H9 (cell line): ENCODE results near the gene NARS2. TPM values are rescaled to one million over a fixed set of nuclear protein-coding genes. Genes with fewer than 3 reads are reported as not detected.

ENCODE experiments used
- DNase-seq: peaks from one replicate; pipeline ENCODE4 v3.0.0-alpha.2; 2017
- H2AFZ ChIP-seq: one replicate; pipeline ENCODE4 v1.6.1; 2013; ENCODE audit warnings: mild to moderate bottlenecking, low read length, control low read depth, moderate library complexity
- H2AK5ac ChIP-seq: 2 replicates; pipeline ENCODE4 v1.6.1; 2013; ENCODE audit warnings: low read length, control low read depth, mixed read lengths; ENCODE audit not compliant: insufficient read length
- H2BK120ac ChIP-seq: one replicate; pipeline ENCODE4 v1.6.1; 2013; ENCODE audit warnings: low read depth, mild to moderate bottlenecking, low read length, control low read depth, inconsistent platforms; ENCODE audit not compliant: poor library complexity, severe bottlenecking
- H2BK12ac ChIP-seq: 2 replicates; pipeline ENCODE4 v1.6.1; 2013; ENCODE audit warnings: low read length, control low read depth, mixed read lengths, low read depth; ENCODE audit not compliant: insufficient read length
- H2BK15ac ChIP-seq: 2 replicates; pipeline ENCODE4 v1.6.1; 2013; ENCODE audit warnings: low read depth, low read length, control low read depth
- H2BK20ac ChIP-seq: one replicate; pipeline ENCODE4 v1.6.1; 2013; ENCODE audit warnings: low read depth, mild to moderate bottlenecking, low read length, control low read depth, inconsistent platforms; ENCODE audit not compliant: poor library complexity, severe bottlenecking
- H2BK5ac ChIP-seq: 2 replicates; pipeline ENCODE4 v1.6.1; 2013; ENCODE audit warnings: low read length, control low read depth, mixed read lengths; ENCODE audit not compliant: insufficient read length
- H3K14ac ChIP-seq: 2 replicates; pipeline ENCODE4 v1.6.1; 2013; ENCODE audit warnings: low read length, control low read depth; ENCODE audit not compliant: insufficient read depth
- H3K18ac ChIP-seq: 2 replicates; pipeline ENCODE4 v1.6.1; 2013; ENCODE audit warnings: low read depth, mild to moderate bottlenecking, mixed read lengths, low read length, control low read depth; ENCODE audit not compliant: insufficient read length
- H3K23ac ChIP-seq: 2 replicates; pipeline ENCODE4 v1.6.1; 2013; ENCODE audit warnings: low read length, control low read depth, mixed read lengths, low read depth; ENCODE audit not compliant: insufficient read length
- H3K23me2 ChIP-seq: 2 replicates; pipeline ENCODE4 v1.6.1; 2013; ENCODE audit warnings: low read depth, mild to moderate bottlenecking, mixed read lengths, low read length, control low read depth; ENCODE audit not compliant: insufficient read length, poor library complexity, severe bottlenecking
- H3K27ac ChIP-seq: 2 replicates; pipeline ENCODE4 v1.5.1; 2013; ENCODE audit warnings: low read length, control low read depth, mixed read lengths, low read depth; ENCODE audit not compliant: insufficient read length
- H3K27me3 ChIP-seq: 2 replicates; pipeline ENCODE4 v1.6.1; 2013; ENCODE audit warnings: low read length, control low read depth, inconsistent platforms; ENCODE audit not compliant: insufficient read depth
- H3K4ac ChIP-seq: 2 replicates; pipeline ENCODE4 v1.6.1; 2013; ENCODE audit warnings: low read depth, mild to moderate bottlenecking, control low read depth, inconsistent platforms, low read length, moderate library complexity
- H3K4me1 ChIP-seq: 2 replicates; pipeline ENCODE4 v1.6.1; 2013; ENCODE audit warnings: low read length, control low read depth, inconsistent platforms; ENCODE audit not compliant: insufficient read depth
- H3K4me2 ChIP-seq: 2 replicates; pipeline ENCODE4 v1.6.1; 2013; ENCODE audit warnings: low read length, control low read depth, mixed read lengths; ENCODE audit not compliant: insufficient read length, insufficient read depth
- H3K56ac ChIP-seq: 2 replicates; pipeline ENCODE4 v1.6.1; 2013; ENCODE audit warnings: low read depth, mild to moderate bottlenecking, mixed read lengths, low read length, control low read depth; ENCODE audit not compliant: insufficient read length
- H3K79me1 ChIP-seq: 2 replicates; pipeline ENCODE4 v1.6.1; 2013; ENCODE audit warnings: low read depth, mild to moderate bottlenecking, moderate library complexity, low read length, control low read depth, inconsistent platforms; ENCODE audit not compliant: insufficient read depth, poor library complexity, severe bottlenecking
- H3K79me2 ChIP-seq: 2 replicates; pipeline ENCODE4 v1.6.1; 2013; ENCODE audit warnings: low read length, control low read depth, inconsistent platforms; ENCODE audit not compliant: insufficient read depth
- H3K9ac ChIP-seq: 2 replicates; pipeline ENCODE4 v1.6.1; 2013; ENCODE audit warnings: low read length, control low read depth, mixed read lengths; ENCODE audit not compliant: insufficient read length; ENCODE audit errors: extremely low read depth
- H3K9me3 ChIP-seq: one replicate; pipeline ENCODE4 v1.6.1; 2013; ENCODE audit warnings: low read depth, low read length, inconsistent platforms; ENCODE audit not compliant: control insufficient read depth
- H3T11ph ChIP-seq: one replicate; pipeline ENCODE4 v1.6.1; 2013; ENCODE audit warnings: mild to moderate bottlenecking, low read length, control low read depth, inconsistent platforms
- H4K20me1 ChIP-seq: one replicate; pipeline ENCODE4 v1.6.1; 2013; ENCODE audit not compliant: control insufficient read depth, insufficient read length, insufficient read depth
- H4K5ac ChIP-seq: 2 replicates; pipeline ENCODE4 v1.6.1; 2013; ENCODE audit warnings: low read depth, mild to moderate bottlenecking, mixed read lengths, low read length, control low read depth; ENCODE audit not compliant: insufficient read length
- H4K8ac ChIP-seq: replicated peaks from 2 replicates; pipeline ENCODE4 v1.6.1; 2013; ENCODE audit warnings: low read length, control low read depth, mixed read lengths, low read depth; ENCODE audit not compliant: insufficient read length
- H4K91ac ChIP-seq: 2 replicates; pipeline ENCODE4 v1.6.1; 2013; ENCODE audit warnings: low read depth, mild to moderate bottlenecking, moderate library complexity, mixed read lengths, low read length, control low read depth; ENCODE audit not compliant: insufficient read length
- H3K27ac Mint-ChIP-seq, 3 experiments: 2 replicates in 2 of 3; 3 replicates in 1 of 3; pipeline ENCODE4 v1.8.0; 2020 to 2021; ENCODE audit warnings: mixed read lengths in 3 of 3, mild to moderate bottlenecking in 1 of 3, moderate library complexity in 1 of 3
- H3K27me3 Mint-ChIP-seq: 2 replicates; pipeline ENCODE4 v1.8.0; 2021; ENCODE audit warnings: low read depth, mild to moderate bottlenecking, moderate library complexity, mixed read lengths
- H3K36me3 Mint-ChIP-seq, 3 experiments: 2 replicates in 2 of 3; 3 replicates in 1 of 3; pipeline ENCODE4 v1.8.0; 2020 to 2021; ENCODE audit warnings: low read depth in 3 of 3, mixed read lengths in 3 of 3; ENCODE audit not compliant: insufficient read depth in 1 of 3
- H3K4me1 Mint-ChIP-seq, 2 experiments: 2 replicates each; pipeline ENCODE4 v1.8.0; 2020; ENCODE audit warnings: mixed read lengths in 2 of 2
- H3K4me3 Mint-ChIP-seq, 2 experiments: 2 replicates in 1 of 2; 3 replicates in 1 of 2; pipeline ENCODE4 v1.8.0; 2020 to 2021; ENCODE audit warnings: mild to moderate bottlenecking in 2 of 2, mixed read lengths in 2 of 2, moderate library complexity in 1 of 2
- H3K9me3 Mint-ChIP-seq, 2 experiments: 2 replicates in 1 of 2; 3 replicates in 1 of 2; pipeline ENCODE4 v1.8.0; 2020; ENCODE audit warnings: mild to moderate bottlenecking in 2 of 2, mixed read lengths in 2 of 2, moderate library complexity in 1 of 2
- CTCF ChIP-seq: fragments of 200-600 bp; sonication (generic); conservative IDR thresholded peaks from 3 replicates; pipeline ENCODE4 v1.8.0; 2021; ENCODE audit warnings: antibody characterized with exemption, mild to moderate bottlenecking
- WGBS: extraction: QIAGEN DNeasy Blood & Tissue Kit; methylation state at CpG from one replicate; pipeline ENCODE4 v1.1.7; 2013; ENCODE audit warnings: missing lambda C conversion rate, low lambda C conversion rate, mixed read lengths; ENCODE audit not compliant: insufficient read length; ENCODE audit errors: extremely low coverage; 5-methylcytosine and 5-hydroxymethylcytosine counted together
- total RNA-seq: library from RNA; stranded (reverse); gene quantifications from 2 replicates; pipeline ENCODE4 v1.2.1, GENCODE V29; 2021

NARS2 gene
- total RNA-seq, 1 experiment from 2014 or later = 29.7 TPM

- Histone ChIP-seq H3K18ac (no peak overlapping the region), H3K14ac (no peak overlapping the region), H3K27ac (no peak overlapping the region), H4K5ac (no peak overlapping the region), H3K4me1 (no peaks in the 10 kb centered on the region), H3K4me2 (no peak overlapping the region), H3K79me2 (no peaks in the 10 kb centered on the region), H2AFZ (no peak overlapping the region), H2BK12ac (no peak overlapping the region), H2AK5ac (no peak overlapping the region), H2BK15ac (no peak overlapping the region), H3K23ac (no peak overlapping the region), H2BK120ac (no peak overlapping the region), H3K23me2 (no peaks in the 10 kb centered on the region), H4K8ac (no peak overlapping the region), H3T11ph (no peak overlapping the region), H3K4ac (no peak overlapping the region), H2BK5ac (no peak overlapping the region), H3K56ac (no peak overlapping the region), H3K9me3 (no peaks in the 10 kb centered on the region), H4K91ac (no peak overlapping the region), H3K79me1 (no peaks in the 10 kb centered on the region), H3K9ac (no peak overlapping the region), H2BK20ac (no peak overlapping the region), H4K20me1 (no peaks in the 10 kb centered on the region), H3K27me3 (no peaks in the 10 kb centered on the region)
- H3K4me1 Mint-ChIP-seq = peaks cover 4 to 6% of the 10 kb centered on the region in 2 experiments
- H3K36me3 Mint-ChIP-seq = peaks cover 0 to 3% (median 0%) of the 10 kb centered on the region in 3 experiments; a peak in 2 of 7 replicates
- TF ChIP-seq CTCF = no peak
- no CpG with 5 or more reads among the region's 1 CpG for WGBS
- DNase-seq = no peak
- H3K27me3 Mint-ChIP-seq = no peaks in the 10 kb centered on the region
- H3K4me3 Mint-ChIP-seq = no peak overlapping the region
- no peaks in the 10 kb centered on the region for H3K9me3 Mint-ChIP-seq
- no peak overlapping the region for H3K27ac Mint-ChIP-seq
Measured at GRCh38 chr11:78432956-78433355, 141.7 kb downstream of the NARS2 start.
